Germinal center (tissue), 1 donor: Measurements from ENCODE around the gene GUCY1A1.

Experiments used
- DNase-seq: peaks from one replicate; pipeline ENCODE4 v3.0.0; 2012; ENCODE audit warnings: mixed read lengths, low spot score

GUCY1A1 gene

DNA sequence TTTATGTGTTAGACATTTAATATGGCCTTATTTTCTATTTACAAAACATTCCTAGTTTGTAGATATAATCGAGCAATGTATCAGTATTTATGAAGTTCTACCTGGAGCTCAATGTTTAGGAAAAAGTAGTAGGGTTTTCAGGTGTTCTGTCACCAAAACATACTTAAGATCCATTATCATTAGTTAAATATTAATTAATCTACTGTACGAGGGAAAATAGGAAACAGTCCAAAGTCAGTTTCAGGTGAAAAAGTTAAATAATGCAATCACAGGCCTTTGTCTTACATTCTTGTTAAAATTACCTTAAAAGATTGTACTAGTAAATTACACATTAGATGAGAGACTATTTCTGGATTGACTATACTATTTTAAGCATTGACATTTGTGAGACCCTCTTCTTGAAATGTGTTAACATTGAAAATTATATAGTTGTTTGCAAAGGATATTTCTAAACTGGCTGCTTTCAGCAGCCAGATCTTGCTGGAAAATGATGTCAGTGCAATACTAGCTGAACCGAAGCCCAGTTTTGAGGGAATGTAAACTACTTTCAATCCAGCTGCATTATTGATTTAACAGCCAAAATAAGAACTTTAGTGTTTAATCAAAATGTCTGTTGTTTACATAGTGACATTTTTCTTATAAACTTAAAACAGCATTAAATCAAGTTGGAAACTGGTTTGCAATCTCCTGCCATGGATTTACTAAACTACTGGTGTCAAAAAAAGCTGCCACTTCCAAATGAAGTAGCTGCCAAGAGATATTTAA lies 111.5 kb downstream of the GUCY1A1 start:
- no peak for DNase-seq

DNA sequence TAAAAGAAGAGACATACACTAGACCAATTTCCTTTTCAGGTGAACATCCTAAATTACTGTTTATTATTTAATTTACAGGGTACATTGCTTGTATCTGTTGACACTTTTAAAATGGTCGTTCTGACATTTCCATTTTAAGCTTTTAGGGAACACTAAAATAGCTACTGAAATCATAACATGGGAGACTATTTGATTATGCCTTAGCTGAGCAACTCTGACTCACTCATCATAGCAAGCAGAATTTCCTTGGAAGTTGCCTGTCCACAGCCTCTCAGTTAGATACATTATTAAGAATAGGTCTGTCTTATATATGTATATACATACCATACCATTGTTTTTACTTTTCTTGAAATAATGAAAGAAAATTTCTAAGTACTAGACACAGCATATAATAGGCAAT lies 114.1 kb downstream of the GUCY1A1 start:
- DNase-seq = no peak

DNA sequence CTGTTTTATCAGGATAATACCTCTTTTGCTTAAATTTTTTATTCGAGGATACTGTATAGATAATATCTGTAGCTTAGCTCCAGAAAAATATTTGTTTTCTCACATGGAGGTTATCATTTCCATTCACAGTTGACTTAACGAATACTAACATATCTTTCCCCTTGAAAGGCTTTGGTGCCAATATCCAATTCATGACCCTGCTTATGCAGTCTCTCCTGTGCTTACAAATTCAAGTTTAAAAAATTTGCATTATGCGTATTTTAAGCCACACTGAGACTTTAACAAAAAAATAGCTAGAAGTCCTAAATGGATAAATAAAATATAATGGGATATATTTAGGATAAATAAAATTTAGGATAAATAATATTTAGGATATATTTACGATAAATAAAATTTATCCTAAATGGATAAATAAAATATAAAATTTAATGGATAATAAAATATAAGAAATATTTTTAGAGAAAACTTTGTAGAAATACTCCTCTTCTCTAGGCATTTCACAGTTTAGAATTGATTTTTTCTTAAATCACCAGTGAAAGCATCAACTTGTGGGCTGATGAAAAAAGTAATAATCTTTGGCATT lies 114.7 kb downstream of the GUCY1A1 start:
- DNase-seq = no peak
